BLaER1 treated with 17β-estradiol and CSF1 and Interleukin-3, amounts not matched to agents 10 nM and 100 nM (cell line): Measurements from ENCODE around the gene MYO18A.
A peak's percentile ranks its signal among the peaks of the same experiment; 100 is the strongest.

Experiments used
- H3K27ac ChIP-seq, 11 experiments: shearing (Covaris generic); formaldehyde crosslinking; 2 replicates each; pipeline ENCODE4 v1.8.1; 2022
- H3K27me3 ChIP-seq, 11 experiments: shearing (Covaris generic); formaldehyde crosslinking; 2 replicates each; pipeline ENCODE4 v1.8.1; 2022
- H3K36me3 ChIP-seq, 11 experiments: shearing (Covaris generic); formaldehyde crosslinking; 2 replicates each; pipeline ENCODE4 v1.8.1; 2022
- H3K4me1 ChIP-seq, 10 experiments: shearing (Covaris generic); formaldehyde crosslinking; 2 replicates each; pipeline ENCODE4 v1.8.1; 2022
- H3K4me2 ChIP-seq, 11 experiments: shearing (Covaris generic); formaldehyde crosslinking; 2 replicates each; pipeline ENCODE4 v1.8.1; 2022
- H3K4me3 ChIP-seq, 10 experiments: shearing (Covaris generic); formaldehyde crosslinking; 2 replicates each; pipeline ENCODE4 v1.8.1; 2022
- H3K9ac ChIP-seq, 11 experiments: shearing (Covaris generic); formaldehyde crosslinking; 2 replicates each; pipeline ENCODE4 v1.8.1; 2022
- H3K9me3 ChIP-seq, 11 experiments: shearing (Covaris generic); formaldehyde crosslinking; replicated peaks in 1 of 11; 2 replicates each; pipeline ENCODE4 v1.8.1; 2022
- H4K20me1 ChIP-seq, 11 experiments: shearing (Covaris generic); formaldehyde crosslinking; 2 replicates each; pipeline ENCODE4 v1.8.1; 2022
- Cebpa-rat ChIP-seq, 11 experiments: shearing (Covaris generic); IDR thresholded peaks; 2 replicates each; pipeline ENCODE4 v1.8.1; 2022

Gene MYO18A

GRCh38 chr17:29116804-29117753, 63.1 kb downstream of the MYO18A start:
- Histone ChIP-seq H3K4me1 (peaks cover 78 to 100% (median 100%) of the 10 kb centered on the region in 10 experiments), H3K9me3 (no peaks in the 10 kb centered on the region), H4K20me1 (peaks cover 0 to 83% (median 10%) of the 10 kb centered on the region in 11 experiments; a peak in 13 of 22 replicates), H3K36me3 (peaks cover 48 to 66% (median 62%) of the 10 kb centered on the region in 11 experiments), H3K9ac (peak overlapping the region; percentile 27 to 87 (median 79); a peak in 21 of 22 replicates), H3K4me2 (peak overlapping the region; percentile 90 to 99 (median 95)), H3K4me3 (peak overlapping the region in 9 of 10 experiments; percentile 14 to 64 (median 48); a peak in 15 of 20 replicates), H3K27me3 (no peaks in the 10 kb centered on the region), H3K27ac (peak overlapping the region in 10 of 11 experiments; percentile 37 to 96 (median 92); a peak in 19 of 22 replicates)
- no peak for TF ChIP-seq Cebpa-rat (IDR thresholded peaks at IDR 0.05)

GRCh38 chr17:29115961-29116803, 64.0 kb downstream of the MYO18A start:
- no peaks in the 10 kb centered on the region for H3K9me3 ChIP-seq
- peaks cover 0 to 81% (median 5%) of the 10 kb centered on the region in 11 experiments; a peak in 13 of 22 replicates for H4K20me1 ChIP-seq
- H3K4me3 ChIP-seq = peak overlapping the region in 8 of 10 experiments; percentile 2 to 64 (median 48); a peak in 12 of 20 replicates
- H3K27me3 ChIP-seq = no peaks in the 10 kb centered on the region
- H3K4me1 ChIP-seq = peaks cover 87 to 100% (median 100%) of the 10 kb centered on the region in 10 experiments
- peak overlapping the region in 10 of 11 experiments; percentile 37 to 96 (median 92); a peak in 19 of 22 replicates for H3K27ac ChIP-seq
- TF ChIP-seq Cebpa-rat (IDR thresholded peaks at IDR 0.05) = peak in 1 of 11 experiments; percentile 21; a peak in 2 of 22 replicates
- H3K36me3 ChIP-seq = peaks cover 45 to 63% (median 59%) of the 10 kb centered on the region in 11 experiments
- H3K4me2 ChIP-seq = peak overlapping the region; percentile 90 to 99 (median 95)
- H3K9ac ChIP-seq = peak overlapping the region; percentile 9 to 87 (median 79); a peak in 20 of 22 replicates

GRCh38 chr17:29115435-29115834, 64.8 kb downstream of the MYO18A start:
- no peak for TF ChIP-seq Cebpa-rat (IDR thresholded peaks at IDR 0.05)
- Histone ChIP-seq H3K36me3 (peaks cover 45 to 63% (median 59%) of the 10 kb centered on the region in 11 experiments), H3K4me2 (peak overlapping the region; percentile 90 to 99 (median 95)), H3K4me1 (peaks cover 88 to 100% (median 100%) of the 10 kb centered on the region in 10 experiments), H3K4me3 (peak overlapping the region in 8 of 10 experiments; percentile 2 to 64 (median 46); a peak in 10 of 20 replicates), H3K27me3 (no peaks in the 10 kb centered on the region), H3K27ac (peak overlapping the region; percentile 22 to 96 (median 92); a peak in 21 of 22 replicates), H3K9ac (peak overlapping the region; percentile 21 to 87 (median 79); a peak in 20 of 22 replicates), H3K9me3 (no peaks in the 10 kb centered on the region), H4K20me1 (peaks cover 0 to 76% (median 8%) of the 10 kb centered on the region in 11 experiments; a peak in 13 of 22 replicates)

- Histone ChIP-seq H3K4me3 (peak overlapping the region; percentile 12 to 64 (median 48); a peak in 17 of 20 replicates), H3K9ac (peak overlapping the region; percentile 61 to 87 (median 79)), H4K20me1 (peaks cover 0 to 69% (median 16%) of the 10 kb centered on the region in 11 experiments; a peak in 13 of 22 replicates), H3K27ac (peak overlapping the region; percentile 37 to 96 (median 92); a peak in 21 of 22 replicates), H3K27me3 (no peaks in the 10 kb centered on the region), H3K9me3 (no peaks in the 10 kb centered on the region), H3K4me1 (peaks cover 95 to 100% (median 100%) of the 10 kb centered on the region in 10 experiments), H3K36me3 (peaks cover 45 to 63% (median 59%) of the 10 kb centered on the region in 11 experiments), H3K4me2 (peak overlapping the region; percentile 90 to 99 (median 95))
- TF ChIP-seq Cebpa-rat (IDR thresholded peaks at IDR 0.05) = no peak
These were observed 66.1 kb downstream of the MYO18A start for GRCh38 chr17:29114141-29114540.

GRCh38 chr17:29113334-29113733, 66.9 kb downstream of the MYO18A start:
- peak overlapping the region; percentile 37 to 96 (median 92); a peak in 21 of 22 replicates for H3K27ac ChIP-seq

GRCh38 chr17:29112771-29113295, 67.4 kb downstream of the MYO18A start:
- Histone ChIP-seq H3K27me3 (no peaks in the 10 kb centered on the region), H3K4me2 (peak overlapping the region; percentile 90 to 99 (median 95)), H3K4me3 (peak overlapping the region; percentile 12 to 56 (median 48); a peak in 19 of 20 replicates), H3K27ac (peak overlapping the region; percentile 37 to 96 (median 92); a peak in 21 of 22 replicates), H4K20me1 (peaks cover 0 to 56% (median 16%) of the 10 kb centered on the region in 11 experiments; a peak in 13 of 22 replicates), H3K4me1 (peaks cover 90 to 100% (median 100%) of the 10 kb centered on the region in 10 experiments), H3K9ac (peak overlapping the region; percentile 61 to 87 (median 79)), H3K36me3 (peaks cover 45 to 63% (median 59%) of the 10 kb centered on the region in 11 experiments), H3K9me3 (no peaks in the 10 kb centered on the region)
- peak in 9 of 11 experiments; percentile 25 to 97 (median 79); a peak in 16 of 22 replicates for TF ChIP-seq Cebpa-rat (IDR thresholded peaks at IDR 0.05)

More at GRCh38 chr17:29113334-29113733, 66.9 kb downstream of the MYO18A start:
- peak overlapping the region; percentile 61 to 87 (median 79) for H3K9ac ChIP-seq
- peaks cover 0 to 61% (median 16%) of the 10 kb centered on the region in 11 experiments; a peak in 13 of 22 replicates for H4K20me1 ChIP-seq
- peak overlapping the region; percentile 90 to 99 (median 95) for H3K4me2 ChIP-seq
- H3K36me3 ChIP-seq = peaks cover 45 to 63% (median 59%) of the 10 kb centered on the region in 11 experiments
- H3K4me1 ChIP-seq = peaks cover 94 to 100% (median 100%) of the 10 kb centered on the region in 10 experiments
- no peaks in the 10 kb centered on the region for H3K9me3 ChIP-seq
- TF ChIP-seq Cebpa-rat (IDR thresholded peaks at IDR 0.05) = no peak
- peak overlapping the region; percentile 12 to 56 (median 48); a peak in 19 of 20 replicates for H3K4me3 ChIP-seq
- H3K27me3 ChIP-seq = no peaks in the 10 kb centered on the region

GRCh38 chr17:29111816-29112499, 68.2 kb downstream of the MYO18A start:
- peak overlapping the region; percentile 61 to 87 (median 79) for H3K9ac ChIP-seq
- peaks cover 43 to 69% (median 63%) of the 10 kb centered on the region in 11 experiments for H3K36me3 ChIP-seq
- peak overlapping the region; percentile 12 to 56 (median 48); a peak in 17 of 20 replicates for H3K4me3 ChIP-seq
- no peaks in the 10 kb centered on the region for H3K27me3 ChIP-seq
- no peaks in the 10 kb centered on the region for H3K9me3 ChIP-seq
- peak overlapping the region; percentile 90 to 99 (median 95) for H3K4me2 ChIP-seq
- H4K20me1 ChIP-seq = peaks cover 0 to 53% (median 16%) of the 10 kb centered on the region in 11 experiments; a peak in 11 of 22 replicates
- H3K27ac ChIP-seq = peak overlapping the region; percentile 37 to 96 (median 92); a peak in 21 of 22 replicates
- TF ChIP-seq Cebpa-rat (IDR thresholded peaks at IDR 0.05) = no peak
- peaks cover 81 to 100% (median 100%) of the 10 kb centered on the region in 10 experiments for H3K4me1 ChIP-seq
